ENCODE data around the gene RPS6KL1.

RPS6KL1 gene

GRCh38 chr14:74952697-74953484 lies 29.8 kb upstream of the RPS6KL1 start:
- in situ Hi-C loops (cut with MboI; ENCODE audit: low sequenced_read_pairs) = no loop called here

GRCh38 chr14:74952180-74952665 lies 29.2 kb upstream of the RPS6KL1 start:
- in situ Hi-C loops (cut with MboI; ENCODE audit: low sequenced_read_pairs) = no loop called here

GRCh38 chr14:74951443-74952179 lies 28.6 kb upstream of the RPS6KL1 start:
- in situ Hi-C loops (cut with MboI; ENCODE audit: low sequenced_read_pairs) = no loop called here

GRCh38 chr14:74950795-74951442 lies 27.9 kb upstream of the RPS6KL1 start:
- in situ Hi-C loops (cut with MboI; ENCODE audit: low sequenced_read_pairs) = no loop called here

GRCh38 chr14:74949859-74950573 lies 27.0 kb upstream of the RPS6KL1 start:
- in situ Hi-C loops (cut with MboI; ENCODE audit: low sequenced_read_pairs) = no loop called here

- in situ Hi-C loops (cut with MboI; ENCODE audit: low sequenced_read_pairs) = no loop called here
These were observed 26.1 kb upstream of the RPS6KL1 start for GRCh38 chr14:74949191-74949601.

GRCh38 chr14:74948228-74949175 lies 25.4 kb upstream of the RPS6KL1 start:
- in situ Hi-C loops (cut with MboI; ENCODE audit: low sequenced_read_pairs) = no loop called here

- in situ Hi-C loops (cut with MboI; ENCODE audit: low sequenced_read_pairs) = no loop called here
These were observed 24.5 kb upstream of the RPS6KL1 start for GRCh38 chr14:74947353-74948227.

- in situ Hi-C loops (cut with MboI; ENCODE audit: low sequenced_read_pairs) = no loop called here
These were observed 23.7 kb upstream of the RPS6KL1 start for GRCh38 chr14:74946659-74947281.

- in situ Hi-C loops (cut with MboI; ENCODE audit: low sequenced_read_pairs) = no loop called here
These were observed 23.0 kb upstream of the RPS6KL1 start for GRCh38 chr14:74945852-74946658.

GRCh38 chr14:74945261-74945851 lies 22.3 kb upstream of the RPS6KL1 start:
- in situ Hi-C loops (cut with MboI; ENCODE audit: low sequenced_read_pairs) = no loop called here

GRCh38 chr14:74942608-74943007 lies 19.5 kb upstream of the RPS6KL1 start:
- in situ Hi-C loops (cut with MboI; ENCODE audit: low sequenced_read_pairs) = no loop called here

- in situ Hi-C loops (cut with MboI; ENCODE audit: low sequenced_read_pairs) = no loop called here
These were observed 19.1 kb upstream of the RPS6KL1 start for GRCh38 chr14:74942181-74942580.

- in situ Hi-C loops (cut with MboI; ENCODE audit: low sequenced_read_pairs) = no loop called here
These were observed 18.6 kb upstream of the RPS6KL1 start for GRCh38 chr14:74941676-74942097.

GRCh38 chr14:74940956-74941565 lies 18.0 kb upstream of the RPS6KL1 start:
- in situ Hi-C loops (cut with MboI; ENCODE audit: low sequenced_read_pairs) = no loop called here

- in situ Hi-C loops (cut with MboI; ENCODE audit: low sequenced_read_pairs) = no loop called here
These were observed 15.8 kb upstream of the RPS6KL1 start for GRCh38 chr14:74938531-74939495.

Measured in HL-60/S4 treated with retinoic acid at 250 ng/mL for 4 days and 3 days (cell line).